Smooth muscle cell (in vitro differentiated cells): ENCODE results near the gene PRR18. TPM values are rescaled to one million over a fixed set of nuclear protein-coding genes. Genes with fewer than 3 reads are reported as not detected.

ENCODE experiments used
- DNase-seq: peaks from one replicate; lab custom pipeline; 2025; ENCODE audit not compliant: unreplicated experiment; lab: John Stamatoyannopoulos, UW
- H2AFZ ChIP-seq: fragments of 200-600 bp; sonication (generic); 2 replicates; pipeline ENCODE4 v1.6.0; 2016; ENCODE audit warnings: antibody characterized with exemption, low read depth, mild to moderate bottlenecking
- H3F3A ChIP-seq: fragments of 200-600 bp; sonication (generic); 2 replicates; pipeline ENCODE4 v1.6.0; 2017; ENCODE audit warnings: antibody characterized with exemption, low read depth
- H3K27ac ChIP-seq: fragments of 200-600 bp; sonication (generic); 2 replicates; pipeline ENCODE4 v1.5.1; 2016; ENCODE audit warnings: low read depth, mild to moderate bottlenecking
- H3K27me3 ChIP-seq: fragments of 200-600 bp; sonication (generic); 2 replicates; pipeline ENCODE4 v1.6.1; 2016; ENCODE audit warnings: low read depth, mild to moderate bottlenecking
- H3K36me3 ChIP-seq: fragments of 200-600 bp; sonication (generic); 2 replicates; pipeline ENCODE4 v1.5.1; 2016; ENCODE audit warnings: low read depth
- H3K4me1 ChIP-seq: fragments of 200-600 bp; sonication (generic); 2 replicates; pipeline ENCODE4 v1.5.1; 2016; ENCODE audit warnings: low read depth
- H3K4me2 ChIP-seq: fragments of 200-600 bp; sonication (generic); 2 replicates; pipeline ENCODE4 v1.6.0; 2016; ENCODE audit warnings: mild to moderate bottlenecking
- H3K4me3 ChIP-seq: fragments of 200-600 bp; sonication (generic); 2 replicates; pipeline ENCODE4 v1.5.1; 2016; ENCODE audit warnings: mild to moderate bottlenecking
- H3K79me2 ChIP-seq: fragments of 200-600 bp; sonication (generic); 2 replicates; pipeline ENCODE4 v1.6.0; 2016; ENCODE audit warnings: low read depth, mild to moderate bottlenecking
- H3K9ac ChIP-seq: fragments of 200-600 bp; sonication (generic); 2 replicates; pipeline ENCODE4 v1.6.0; 2016; ENCODE audit warnings: low read depth
- H3K9me3 ChIP-seq: fragments of 200-600 bp; sonication (generic); replicated peaks from 2 replicates; pipeline ENCODE4 v1.5.1; 2016; ENCODE audit warnings: low read depth
- H4K20me1 ChIP-seq: fragments of 200-600 bp; sonication (generic); 2 replicates; pipeline ENCODE4 v1.6.0; 2016; ENCODE audit warnings: low read depth
- CTCF ChIP-seq: fragments of 200-600 bp; sonication (generic); IDR thresholded peaks from 2 replicates; pipeline ENCODE4 v1.5.1; 2017; ENCODE audit warnings: borderline replicate concordance, mild to moderate bottlenecking, antibody characterized with exemption; ENCODE audit not compliant: insufficient read depth, poor library complexity, severe bottlenecking
- WGBS: methylation state at CpG from one replicate; pipeline ENCODE4 v1.1.7; 2016; ENCODE audit warnings: low lambda C conversion rate; 5-methylcytosine and 5-hydroxymethylcytosine counted together
- polyA plus RNA-seq: library from polyadenylated mRNA; unstranded; fragments of >200 nt; fragmentation: Nextera tagmentation; extraction: Ambion mirVana; gene quantifications from 2 replicates; pipeline ENCODE4 v1.2.1, GENCODE V29; 2016
- total RNA-seq: library from RNA; depleted of rRNA; stranded (reverse); fragments of >200 nt; gene quantifications from 2 replicates; pipeline ENCODE4 v1.2.3, GENCODE V29; 2014

Gene PRR18
- total and polyA plus RNA-seq, 2 experiments from 2014 or later = not detected

- Histone ChIP-seq H2AFZ (no peak overlapping the region), H3K9me3 (no peaks in the 10 kb centered on the region), H3K27me3 (no peaks in the 10 kb centered on the region), H3K79me2 (peaks cover 66% of the 10 kb centered on the region), H3K4me1 (peaks cover 13% of the 10 kb centered on the region), H3K36me3 (no peaks in the 10 kb centered on the region), H3K9ac (no peak overlapping the region), H3K4me2 (no peak overlapping the region), H4K20me1 (peaks cover 88% of the 10 kb centered on the region), H3K4me3 (no peak overlapping the region), H3K27ac (no peak overlapping the region), H3F3A (no peaks in the 10 kb centered on the region)
- no peak for DNase-seq
- TF ChIP-seq CTCF = no peak
- WGBS = 64% methylated on average over 11 of the region's 11 CpGs
Observed at GRCh38 chr6:166330612-166331011, 22.4 kb upstream of the PRR18 start.

- WGBS = 95% methylated on average over 6 of the region's 6 CpGs
- Histone ChIP-seq H3K4me1 (peaks cover 5% of the 10 kb centered on the region), H4K20me1 (peaks cover 57% of the 10 kb centered on the region), H3F3A (no peaks in the 10 kb centered on the region), H3K36me3 (no peaks in the 10 kb centered on the region), H3K27me3 (no peaks in the 10 kb centered on the region), H3K27ac (no peak overlapping the region), H3K4me2 (no peak overlapping the region), H3K9me3 (no peaks in the 10 kb centered on the region), H3K4me3 (no peak overlapping the region), H3K79me2 (peaks cover 27% of the 10 kb centered on the region), H3K9ac (no peak overlapping the region), H2AFZ (no peak overlapping the region)
- no peak for DNase-seq
- TF ChIP-seq CTCF = no peak
Observed at GRCh38 chr6:166325383-166326042, 17.3 kb upstream of the PRR18 start.

- Histone ChIP-seq H3K9me3 (no peaks in the 10 kb centered on the region), H3F3A (no peaks in the 10 kb centered on the region), H3K4me1 (no peaks in the 10 kb centered on the region), H3K79me2 (peaks cover 16% of the 10 kb centered on the region), H3K27me3 (no peaks in the 10 kb centered on the region), H3K4me2 (no peak overlapping the region), H2AFZ (no peak overlapping the region), H3K27ac (no peak overlapping the region), H3K36me3 (no peaks in the 10 kb centered on the region), H4K20me1 (peaks cover 40% of the 10 kb centered on the region), H3K4me3 (no peak overlapping the region), H3K9ac (no peak overlapping the region)
- TF ChIP-seq CTCF = no peak
- 92% methylated on average over 5 of the region's 5 CpGs for WGBS
- DNase-seq = no peak
Observed at GRCh38 chr6:166323395-166323794, 15.2 kb upstream of the PRR18 start.
